Loucy (cell line): ENCODE data around the gene NOL9.

Experiments
- CTCF ChIP-seq: fragments of 200-600 bp; sonication (generic); conservative IDR thresholded peaks from 2 replicates; pipeline ENCODE4 v1.5.1; 2014; ENCODE audit warnings: mild to moderate bottlenecking, antibody characterized with exemption, low read length
- EZH2phosphoT487 ChIP-seq: fragments of 200-600 bp; IDR thresholded peaks from 2 replicates; pipeline ENCODE4 v1.6.1; 2018; ENCODE audit warnings: antibody characterized with exemption, mild to moderate bottlenecking, moderate library complexity, borderline replicate concordance

GRCh38 chr1:6515771-6516170 is 38.5 kb downstream of the NOL9 start:
- TF ChIP-seq CTCF = no peak
- TF ChIP-seq EZH2phosphoT487 = no peak
